Activated B cell treated with CpG ODN at 0.5 μM for 24 hours (primary cell): ENCODE measurements around the gene SPSB1. TPM values are rescaled to one million over a fixed set of nuclear protein-coding genes. Genes with fewer than 3 reads are reported as not detected.

Source experiments
- ATAC-seq: fragments of 200-7000 bp; cut with Tn5 transposase; one replicate; pipeline ENCODE4 v1.10.0; 2021; ENCODE audit warnings: low read depth, mild to moderate bottlenecking, moderate library complexity
- CTCF ChIA-PET: fragments of 350-600 bp; sonication (Branson Sonifier 250); formaldehyde crosslinking; loops from one replicate; lab custom pipeline; 2021; ENCODE audit warnings: antibody characterized with exemption; lab: Charles Lee
- POLR2A ChIA-PET: fragments of 350-600 bp; sonication (Branson Sonifier 250); formaldehyde crosslinking; loops from one replicate; lab custom pipeline; 2021; ENCODE audit warnings: antibody characterized with exemption; lab: Charles Lee
- DNase-seq: peaks from one replicate; pipeline ENCODE4 v3.0.0; 2022
- H3K27ac Mint-ChIP-seq: one replicate; pipeline ENCODE4 v1.8.0; 2020; ENCODE audit warnings: mixed read lengths
- H3K27me3 Mint-ChIP-seq: one replicate; pipeline ENCODE4 v1.8.0; 2021; ENCODE audit warnings: mixed read lengths
- H3K36me3 Mint-ChIP-seq: one replicate; pipeline ENCODE4 v1.8.0; 2021; ENCODE audit warnings: low read depth, mixed read lengths
- H3K4me1 Mint-ChIP-seq: one replicate; pipeline ENCODE4 v1.8.0; 2021; ENCODE audit warnings: mixed read lengths
- H3K4me3 Mint-ChIP-seq: one replicate; pipeline ENCODE4 v1.8.0; 2020; ENCODE audit warnings: mild to moderate bottlenecking, mixed read lengths
- H3K9me3 Mint-ChIP-seq: one replicate; pipeline ENCODE4 v1.8.0; 2020; ENCODE audit warnings: mixed read lengths
- CTCF ChIP-seq: fragments of 200-600 bp; IDR thresholded peaks from one replicate; pipeline ENCODE4 v1.8.0; 2022; ENCODE audit warnings: antibody characterized with exemption, mild to moderate bottlenecking
- intact Hi-C: fragments of 100-400 bp; cut with micrococcal nuclease; formaldehyde crosslinking; loops from one replicate; pipeline ENCODE4 v1.15.1; 2024
- total RNA-seq: library from RNA; stranded (reverse); gene quantifications from 2 replicates; pipeline ENCODE4 v1.2.3, GENCODE V29; 2022

Gene SPSB1
- total RNA-seq, 1 donor from 2014 or later: 6.1 TPM

GRCh38 chr1:9322661-9323244 is 30.1 kb downstream of the SPSB1 start:
- H3K36me3 Mint-ChIP-seq: no peaks in the 10 kb centered on the region
- CTCF ChIA-PET: no interaction called here
- no peak overlapping the region for H3K4me3 Mint-ChIP-seq
- no peak overlapping the region for H3K27ac Mint-ChIP-seq
- no peak for DNase-seq
- H3K27me3 Mint-ChIP-seq: no peaks in the 10 kb centered on the region
- peaks cover 21% of the 10 kb centered on the region for H3K4me1 Mint-ChIP-seq
- no peak for ATAC-seq
- POLR2A ChIA-PET: no interaction called here
- no peak for TF ChIP-seq CTCF
- intact Hi-C loops: loop anchor here (5.0 kb wide), 1 partner anchor 40 kb away; no protein-coding TSS in a partner anchor
- no peaks in the 10 kb centered on the region for H3K9me3 Mint-ChIP-seq

DNA sequence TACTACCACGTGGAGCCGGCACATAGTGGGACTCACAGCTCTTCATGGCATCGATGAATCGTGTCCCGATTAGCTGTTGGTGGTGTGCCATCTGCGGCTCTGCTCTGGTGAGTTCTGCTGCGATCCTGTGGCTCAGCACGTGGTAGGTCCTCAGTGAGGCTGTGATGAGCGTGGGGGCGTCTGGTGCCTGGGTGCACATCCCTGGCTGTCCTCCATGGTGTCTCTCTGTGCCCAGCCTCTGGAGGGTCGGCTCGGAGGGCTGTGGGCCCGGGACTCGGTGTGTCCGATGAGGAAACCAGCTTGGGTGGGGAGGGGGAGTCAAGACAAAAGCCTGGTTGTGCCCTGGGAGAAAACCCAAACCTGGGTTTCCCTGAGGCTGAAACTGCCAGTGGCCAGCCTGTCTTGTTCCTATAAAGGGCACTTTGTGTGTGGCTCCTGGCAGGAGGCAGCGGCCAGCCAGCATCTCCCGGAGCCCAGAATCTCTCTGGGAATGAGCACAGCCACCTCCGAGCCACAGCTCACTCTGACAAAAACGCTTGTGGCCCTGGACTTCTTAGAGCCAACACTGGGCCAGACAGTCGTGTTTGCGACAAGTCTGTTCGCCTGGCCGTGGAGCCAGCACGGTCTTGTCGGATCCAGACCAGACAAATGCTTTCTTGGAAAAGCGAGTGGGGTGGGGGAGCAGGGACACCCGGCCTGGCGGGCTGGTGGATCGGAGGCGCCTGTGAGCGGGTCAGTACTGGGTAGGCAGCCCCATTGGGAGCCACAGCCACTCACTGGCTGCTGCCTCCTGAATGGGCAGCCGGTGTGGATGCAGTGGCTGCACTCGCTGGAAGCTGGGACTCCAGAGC is 31.8 kb downstream of the SPSB1 start:
- no peak for DNase-seq
- CTCF ChIA-PET: no interaction called here
- no peaks in the 10 kb centered on the region for H3K36me3 Mint-ChIP-seq
- POLR2A ChIA-PET: interaction anchor here (0.6 kb wide), 1 partner anchor 133 kb away, joined by 5 read pairs; no protein-coding TSS in a partner anchor
- no peaks in the 10 kb centered on the region for H3K27me3 Mint-ChIP-seq
- TF ChIP-seq CTCF: no peak
- no peak overlapping the region for H3K27ac Mint-ChIP-seq
- ATAC-seq: no peak
- no peaks in the 10 kb centered on the region for H3K9me3 Mint-ChIP-seq
- no peak overlapping the region for H3K4me3 Mint-ChIP-seq
- intact Hi-C loops: loop anchor here (5.0 kb wide), 1 partner anchor 38 kb away; no protein-coding TSS in a partner anchor
- H3K4me1 Mint-ChIP-seq: peaks cover 12% of the 10 kb centered on the region

GRCh38 chr1:9326596-9326995 is 33.9 kb downstream of the SPSB1 start:
- CTCF ChIA-PET: interaction anchor here (1.9 kb wide), 1 partner anchor 164 kb away, joined by 5 read pairs; no protein-coding TSS in a partner anchor
- no peaks in the 10 kb centered on the region for H3K36me3 Mint-ChIP-seq
- H3K27me3 Mint-ChIP-seq: no peaks in the 10 kb centered on the region

GRCh38 chr1:9328201-9328600 is 35.5 kb downstream of the SPSB1 start:
- no peak for DNase-seq
- POLR2A ChIA-PET: no interaction called here
- intact Hi-C loops: no loop called here
- TF ChIP-seq CTCF: no peak
- CTCF ChIA-PET: interaction anchor here (1.9 kb wide), 1 partner anchor 163 kb away, joined by 5 read pairs; no protein-coding TSS in a partner anchor
- Mint-ChIP-seq H3K4me1 (peaks cover 13% of the 10 kb centered on the region), H3K36me3 (no peaks in the 10 kb centered on the region), H3K4me3 (no peak overlapping the region), H3K27me3 (no peaks in the 10 kb centered on the region), H3K27ac (no peak overlapping the region), H3K9me3 (no peaks in the 10 kb centered on the region)
- ATAC-seq: no peak

More at GRCh38 chr1:9326596-9326995, 33.9 kb downstream of the SPSB1 start:
- POLR2A ChIA-PET: no interaction called here
- intact Hi-C loops: no loop called here
- H3K4me1 Mint-ChIP-seq: peaks cover 1% of the 10 kb centered on the region
- no peak for ATAC-seq
- H3K4me3 Mint-ChIP-seq: no peak overlapping the region
- TF ChIP-seq CTCF: no peak
- H3K9me3 Mint-ChIP-seq: no peaks in the 10 kb centered on the region
- DNase-seq: no peak
- no peak overlapping the region for H3K27ac Mint-ChIP-seq

DNA sequence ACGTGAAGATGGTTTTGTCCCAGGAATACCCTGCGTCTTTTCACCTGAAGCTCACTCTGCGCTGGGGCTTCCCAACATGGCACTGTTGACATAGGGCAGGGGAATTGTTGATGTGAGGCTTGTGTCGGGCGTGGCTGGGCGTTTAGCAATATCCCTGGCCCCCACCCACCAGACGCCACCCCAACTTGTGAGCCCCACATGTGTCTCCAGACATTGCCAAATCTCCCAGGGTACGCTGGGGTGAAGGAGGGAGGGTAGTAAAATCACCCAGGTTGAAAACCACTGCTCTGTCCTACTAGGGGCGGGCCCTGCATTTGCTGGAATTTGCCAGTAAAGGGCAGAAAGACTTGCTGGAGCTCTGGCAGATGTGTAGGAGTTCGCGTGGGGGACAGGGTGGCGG is 36.0 kb downstream of the SPSB1 start:
- no peaks in the 10 kb centered on the region for H3K36me3 Mint-ChIP-seq
- CTCF ChIA-PET: interaction anchor here (0.7 kb wide), 1 partner anchor 40 kb away, joined by 4 read pairs; no protein-coding TSS in a partner anchor
- no peak overlapping the region for H3K4me3 Mint-ChIP-seq
- H3K4me1 Mint-ChIP-seq: peaks cover 14% of the 10 kb centered on the region
- POLR2A ChIA-PET: no interaction called here
- H3K27ac Mint-ChIP-seq: no peak overlapping the region
- ATAC-seq (no peak), DNase-seq (no peak)
- H3K27me3 Mint-ChIP-seq: no peaks in the 10 kb centered on the region
- intact Hi-C loops: no loop called here
- TF ChIP-seq CTCF: no peak
- no peaks in the 10 kb centered on the region for H3K9me3 Mint-ChIP-seq
